Cardiac muscle cell (in vitro differentiated cells and primary cell): ENCODE results near the gene GNAZ. TPM values are rescaled to one million over a fixed set of nuclear protein-coding genes. Genes with fewer than 3 reads are reported as not detected.

ENCODE experiments used
- DNase-seq, 2 donors: peaks; one replicate each; pipeline versions ENCODE4 v3.0.0 to v3.0.0-alpha.2; 2010 to 2017; ENCODE audit warnings: low read depth in 1 of 2, low spot score in 1 of 2
- H3K27ac ChIP-seq: fragments of 200-600 bp; sonication (generic); 2 replicates; pipeline ENCODE4 v1.5.1; 2016
- H3K27me3 ChIP-seq: fragments of 200-600 bp; sonication (generic); 2 replicates; pipeline ENCODE4 v1.6.0; 2016; ENCODE audit warnings: control low read depth
- H3K36me3 ChIP-seq: fragments of 200-600 bp; sonication (generic); 2 replicates; pipeline ENCODE4 v1.5.1; 2016; ENCODE audit warnings: control low read depth
- H3K4me1 ChIP-seq: fragments of 200-600 bp; sonication (generic); 2 replicates; pipeline ENCODE4 v1.8.1; 2017; ENCODE audit warnings: low read depth, mild to moderate bottlenecking, mixed run types
- H3K4me3 ChIP-seq: fragments of 200-600 bp; sonication (generic); 2 replicates; pipeline ENCODE4 v1.5.1; 2016; ENCODE audit warnings: mild to moderate bottlenecking
- H3K9me3 ChIP-seq: fragments of 200-600 bp; sonication (generic); 2 replicates; pipeline ENCODE4 v1.5.1; 2017; ENCODE audit warnings: low read depth, mild to moderate bottlenecking, control low read depth
- CTCF ChIP-seq: IDR thresholded peaks from 2 replicates; pipeline ENCODE4 v1.5.1; 2012; ENCODE audit warnings: low read depth, mild to moderate bottlenecking, low read length
- polyA plus RNA-seq: library from polyadenylated mRNA; unstranded; fragments of >200 nt; fragmentation: Nextera tagmentation; extraction: Ambion mirVana; gene quantifications from 2 replicates; pipeline ENCODE4 v1.2.1, GENCODE V29; 2016
- total RNA-seq: library from RNA; depleted of rRNA; stranded (reverse); fragments of >200 nt; gene quantifications from 2 replicates; pipeline ENCODE4 v1.2.3, GENCODE V29; 2016

GNAZ gene
- total and polyA plus RNA-seq, 2 experiments from 2014 or later: 1.8 to 3.7 TPM

GRCh38 chr22:23098718-23099530 lies 28.6 kb downstream of the GNAZ start:
- TF ChIP-seq CTCF: no peak
- Histone ChIP-seq H3K36me3 (no peaks in the 10 kb centered on the region), H3K4me1 (no peaks in the 10 kb centered on the region), H3K4me3 (no peak overlapping the region), H3K9me3 (no peaks in the 10 kb centered on the region), H3K27me3 (no peaks in the 10 kb centered on the region), H3K27ac (no peak overlapping the region)
- DNase-seq: no peak

GRCh38 chr22:23099531-23099804 lies 29.1 kb downstream of the GNAZ start:
- no peak overlapping the region for H3K27ac ChIP-seq
- H3K36me3 ChIP-seq: no peaks in the 10 kb centered on the region
- no peaks in the 10 kb centered on the region for H3K4me1 ChIP-seq
- no peaks in the 10 kb centered on the region for H3K9me3 ChIP-seq
- DNase-seq: peak in 1 of 2 donors; percentile 9
- no peak for TF ChIP-seq CTCF
- H3K27me3 ChIP-seq: no peaks in the 10 kb centered on the region
- no peak overlapping the region for H3K4me3 ChIP-seq

- H3K27ac ChIP-seq: no peak overlapping the region
- no peaks in the 10 kb centered on the region for H3K4me1 ChIP-seq
- no peaks in the 10 kb centered on the region for H3K9me3 ChIP-seq
- no peak for DNase-seq
- H3K4me3 ChIP-seq: no peak overlapping the region
- no peak for TF ChIP-seq CTCF
- H3K36me3 ChIP-seq: no peaks in the 10 kb centered on the region
- no peaks in the 10 kb centered on the region for H3K27me3 ChIP-seq
Measured at GRCh38 chr22:23100124-23100801, 29.9 kb downstream of the GNAZ start.

- no peaks in the 10 kb centered on the region for H3K27me3 ChIP-seq
- no peak overlapping the region for H3K4me3 ChIP-seq
- no peaks in the 10 kb centered on the region for H3K4me1 ChIP-seq
- H3K36me3 ChIP-seq: no peaks in the 10 kb centered on the region
- H3K27ac ChIP-seq: no peak overlapping the region
- no peak for DNase-seq
- H3K9me3 ChIP-seq: no peaks in the 10 kb centered on the region
- TF ChIP-seq CTCF: no peak
Measured at GRCh38 chr22:23101524-23101923, 31.2 kb downstream of the GNAZ start.

- DNase-seq: no peak
- H3K27ac ChIP-seq: no peak overlapping the region
- no peak for TF ChIP-seq CTCF
- no peaks in the 10 kb centered on the region for H3K36me3 ChIP-seq
- no peaks in the 10 kb centered on the region for H3K9me3 ChIP-seq
- H3K27me3 ChIP-seq: no peaks in the 10 kb centered on the region
- H3K4me1 ChIP-seq: no peaks in the 10 kb centered on the region
- H3K4me3 ChIP-seq: no peak overlapping the region
Measured at GRCh38 chr22:23102002-23102655, 31.8 kb downstream of the GNAZ start.
